ENCODE results near the gene CDKAL1.

- TF ChIP-seq CTCF (IDR thresholded peaks at IDR 0.05; ENCODE audit: low read length), result no peak
- TF ChIP-seq EZH2 (optimal IDR thresholded peaks at IDR 0.05; ENCODE audit: low read depth, low read length), result no peak
Measured at GRCh38 chr6:21270636-21271201, 736.5 kb downstream of the CDKAL1 start.
